HG02973 (cell line): ENCODE data around the gene PBX2.
A peak's percentile ranks its signal among the peaks of the same experiment; 100 is the strongest.
"Not testable (repeated sequence)": the region's sequence is repeated elsewhere in the genome, so short reads cannot be mapped to it uniquely, and the experiment has no call there.

ENCODE experiments used
- ATAC-seq: cut with Tn5 transposase; IDR thresholded peaks from one replicate; pipeline ENCODE4 v1.9.1; 2021; ENCODE audit warnings: moderate library complexity; ENCODE audit not compliant: unreplicated experiment

The PBX2 gene

GRCh38 chr6:32203426-32204267 is 13.6 kb upstream of the PBX2 start:
- ATAC-seq, result no peak

DNA sequence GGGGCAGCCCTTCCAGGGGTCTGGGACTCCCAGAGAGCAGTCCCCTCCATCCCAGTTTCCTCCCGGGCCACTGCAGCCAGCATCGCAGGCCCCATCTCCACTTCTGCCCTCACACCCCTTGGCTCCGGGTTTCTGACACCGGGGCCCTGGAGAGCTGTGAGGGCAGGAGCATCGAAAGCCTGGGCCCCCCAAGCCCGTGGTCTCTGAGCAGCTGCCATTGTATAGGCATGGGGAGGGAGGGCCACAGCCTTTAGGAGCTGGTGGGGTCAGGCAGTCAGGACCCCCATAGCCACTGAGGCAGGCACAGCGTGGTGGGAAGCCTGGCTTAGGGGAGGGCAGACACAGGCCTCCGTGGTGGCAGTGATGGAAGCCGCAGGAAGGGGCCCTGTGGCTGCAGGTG is 12.2 kb upstream of the PBX2 start:
- ATAC-seq, result no peak

DNA sequence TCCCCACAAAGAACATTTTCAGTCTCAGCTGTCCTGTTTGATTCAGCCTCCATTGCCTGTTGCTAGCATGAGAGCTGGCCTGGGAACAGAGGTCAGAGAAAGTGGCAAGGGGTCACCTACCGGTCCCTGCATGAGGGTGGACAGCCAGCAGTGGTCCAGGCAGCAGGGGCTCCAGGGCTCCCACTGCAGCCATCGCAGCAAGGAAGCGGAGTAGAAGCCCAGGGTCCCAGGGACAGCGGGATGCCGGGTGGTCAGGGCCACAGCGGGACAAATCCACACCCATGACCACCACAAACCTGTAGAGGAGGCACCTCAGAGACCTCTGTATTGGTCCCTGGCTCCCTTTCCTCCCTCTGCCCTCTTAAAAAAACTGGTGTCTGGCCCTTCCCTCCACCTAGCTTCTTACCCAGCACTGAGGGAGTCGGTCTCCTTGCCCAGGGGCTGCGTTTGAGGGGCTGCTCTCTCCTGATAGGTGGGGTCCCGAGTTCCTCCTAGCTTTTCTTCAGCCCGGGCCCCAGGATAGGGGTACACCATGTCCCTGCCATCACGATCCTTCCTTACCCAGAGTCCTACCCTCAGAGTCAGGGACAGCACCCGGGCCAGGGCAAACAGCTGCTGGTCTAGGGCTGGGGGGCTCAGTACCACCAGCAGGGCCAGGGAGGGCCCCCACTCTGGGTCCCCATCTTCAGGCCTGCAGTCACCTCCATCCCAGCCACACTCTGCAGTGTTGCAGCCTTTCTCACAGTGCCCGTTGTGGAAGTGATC is 10.9 kb upstream of the PBX2 start:
- ATAC-seq, result no peak

DNA sequence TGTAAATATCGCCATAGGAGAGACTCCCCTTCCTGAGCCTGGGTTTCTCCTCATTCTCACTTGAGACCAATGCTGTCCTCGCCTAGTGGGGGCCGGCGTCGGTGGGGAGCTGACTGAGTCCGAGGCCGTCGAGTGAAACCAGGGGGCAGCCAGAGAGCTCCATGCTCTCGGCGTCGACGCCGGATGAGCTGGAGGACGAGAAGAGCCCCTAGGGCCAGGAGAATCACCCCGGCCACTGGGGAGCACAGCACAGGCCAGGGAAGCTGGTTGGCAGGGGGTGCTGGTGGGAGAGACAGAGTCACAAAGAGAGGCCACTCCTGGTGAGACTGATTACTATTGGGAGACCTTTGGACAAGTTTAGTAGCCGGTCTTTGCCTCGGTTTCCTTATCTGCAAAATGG is 8.9 kb upstream of the PBX2 start:
- ATAC-seq, result no peak

- no peak for ATAC-seq
Measured at GRCh38 chr6:32198345-32198696, 8.3 kb upstream of the PBX2 start.

GRCh38 chr6:32196682-32197616 is 6.9 kb upstream of the PBX2 start:
- ATAC-seq, result no peak

DNA sequence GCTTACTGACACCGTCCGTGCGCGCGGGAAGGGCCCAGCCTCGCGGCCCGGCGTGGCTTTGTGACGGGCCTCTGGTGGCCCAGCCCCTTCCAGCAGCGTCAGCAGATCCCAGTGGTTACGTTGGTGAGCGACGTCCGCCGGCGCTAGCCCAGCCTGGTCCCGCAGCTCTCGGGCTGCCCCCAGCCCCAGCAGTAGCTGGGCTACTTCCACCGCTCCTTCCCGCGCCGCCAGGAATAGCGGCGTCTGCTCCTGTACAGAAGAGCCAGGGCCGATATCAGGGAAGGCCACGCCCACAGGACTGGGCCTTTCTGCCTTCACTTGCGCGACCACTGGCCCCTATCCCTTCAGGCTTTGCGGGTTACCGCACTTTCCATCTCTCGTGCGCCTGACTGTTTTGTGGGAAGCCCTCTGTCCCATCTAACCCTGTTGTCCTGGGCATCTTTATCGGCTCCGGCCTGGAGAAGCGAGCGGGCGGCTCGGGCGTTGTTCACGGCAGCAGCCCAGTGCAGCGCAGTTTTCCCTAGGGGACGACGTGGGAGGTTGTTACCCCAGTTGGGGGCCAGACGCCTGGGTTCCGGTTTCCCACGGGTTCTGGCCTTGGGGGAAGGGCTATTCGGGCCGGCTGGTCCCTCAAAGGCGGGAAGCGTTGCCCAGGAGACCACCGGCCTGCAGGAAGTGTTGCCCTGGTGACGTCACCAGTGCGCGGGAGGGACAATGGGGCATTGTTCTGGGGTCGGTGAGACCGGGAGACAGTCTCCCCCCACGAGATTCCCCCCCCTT is 6.1 kb upstream of the PBX2 start:
- peak; percentile 68 for ATAC-seq

DNA sequence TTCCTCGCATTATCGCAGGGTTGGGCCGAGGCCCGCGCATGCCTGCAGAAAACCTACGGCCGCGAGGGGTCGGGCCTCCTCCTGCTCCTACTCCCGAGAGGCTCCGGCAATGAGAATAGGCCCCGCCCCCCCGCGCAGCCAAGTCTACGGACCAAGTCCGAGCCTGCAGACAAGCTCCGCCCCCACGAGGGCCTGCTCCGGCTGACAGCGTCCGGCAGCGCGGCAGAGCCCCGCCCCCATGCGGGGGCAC is 5.6 kb upstream of the PBX2 start:
- peak; percentile 66 for ATAC-seq

- ATAC-seq, result no peak
Measured at GRCh38 chr6:32194825-32195651, 5.0 kb upstream of the PBX2 start.

- ATAC-seq, result no peak
Measured at GRCh38 chr6:32194388-32194787, 4.4 kb upstream of the PBX2 start.

DNA sequence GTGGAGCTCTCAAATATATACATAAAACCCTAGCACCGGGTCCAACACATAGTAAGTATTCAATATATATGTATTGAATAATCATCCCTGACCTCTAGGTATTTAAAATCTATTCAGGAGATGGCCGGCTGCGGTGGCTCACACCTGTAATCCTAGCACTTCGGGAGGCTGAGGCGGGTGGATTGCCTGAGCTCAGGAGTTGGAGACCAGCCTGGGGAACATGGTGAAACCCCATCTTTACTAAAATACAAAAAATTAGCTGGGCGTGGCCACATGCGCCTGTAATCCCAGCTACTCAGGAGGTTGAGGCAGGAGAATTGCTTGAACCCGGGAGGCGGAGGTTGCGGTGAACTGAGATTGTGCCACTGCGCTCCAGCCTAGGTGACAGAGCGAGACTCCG is 3.1 kb upstream of the PBX2 start:
- ATAC-seq, result not testable (repeated sequence)

DNA sequence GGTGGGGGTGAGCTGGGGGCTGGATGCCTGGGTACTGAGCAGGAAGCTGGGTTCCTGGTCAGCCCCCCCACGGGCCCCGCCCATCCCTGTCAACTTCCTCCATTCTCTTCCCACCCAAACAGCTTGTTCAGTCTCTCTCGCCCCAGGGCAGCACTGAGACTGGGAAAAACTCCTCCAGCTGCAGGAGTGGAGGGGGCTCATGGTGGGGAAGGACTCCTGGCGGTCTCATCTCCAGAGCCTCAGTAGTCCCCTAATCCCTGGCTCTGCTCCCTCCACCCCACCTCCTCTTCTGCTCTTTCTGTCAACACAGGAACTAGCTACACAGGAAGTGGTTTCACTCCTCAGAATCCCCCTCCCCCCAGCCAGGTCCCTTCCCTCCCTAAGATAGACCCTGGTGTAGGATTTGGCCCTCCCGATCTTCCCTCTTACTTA is 2.6 kb upstream of the PBX2 start, which contains the start of gene GPSM3:
Gene GPSM3 (minus strand): TSS at position 36 of the 432 bp plus-strand sequence. CDS start 130 bp downstream, outside the sequence.
- ATAC-seq, result no peak

DNA sequence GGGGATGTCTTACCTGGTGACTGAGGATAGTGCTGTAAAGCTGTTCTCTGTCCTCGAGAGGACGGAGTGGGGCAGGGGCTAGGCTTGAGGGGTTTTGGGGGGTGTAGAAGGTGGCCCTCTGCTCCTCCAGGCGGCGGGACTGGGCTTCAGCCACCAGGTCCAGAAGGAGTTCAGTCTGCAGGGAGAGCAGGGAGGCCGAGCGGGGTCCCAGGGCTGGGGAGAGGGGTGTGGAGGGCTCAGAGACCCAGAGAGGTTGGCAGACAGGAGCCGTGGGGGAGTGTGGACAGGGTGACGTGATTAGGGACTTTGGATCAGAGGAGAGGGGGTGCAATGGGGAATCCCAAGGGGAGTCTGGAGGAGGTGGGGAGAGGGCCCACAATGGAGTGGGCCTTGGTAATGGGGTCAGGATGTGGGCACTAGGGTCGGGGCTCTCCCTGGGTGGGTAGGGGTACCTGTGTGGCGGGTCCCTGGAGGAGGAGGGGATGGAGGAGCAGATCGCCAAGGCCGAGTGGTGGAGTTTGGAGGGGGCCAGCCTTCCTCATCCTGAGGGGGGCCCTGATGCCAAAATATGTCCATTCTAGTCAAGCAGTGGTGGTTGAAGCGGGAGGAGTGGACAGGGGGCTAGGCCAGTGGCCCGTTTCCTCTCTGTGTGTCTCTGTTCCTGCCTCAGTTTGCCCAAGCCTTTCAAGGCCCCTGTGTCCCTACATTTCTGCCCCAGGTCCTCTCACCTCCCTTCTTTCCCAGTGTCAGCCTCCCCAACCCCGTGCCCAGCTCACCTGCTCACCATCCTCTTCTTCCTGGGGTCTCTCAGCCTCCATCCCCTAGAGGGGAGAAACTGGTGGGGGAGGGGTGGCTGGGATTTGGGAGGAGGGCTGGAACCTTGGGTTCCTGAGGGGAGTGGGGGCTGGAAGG is 1.9 kb upstream of the PBX2 start:
- ATAC-seq, result no peak

- no peak for ATAC-seq
Measured at GRCh38 chr6:32190911-32191677, 1.1 kb upstream of the PBX2 start.

DNA sequence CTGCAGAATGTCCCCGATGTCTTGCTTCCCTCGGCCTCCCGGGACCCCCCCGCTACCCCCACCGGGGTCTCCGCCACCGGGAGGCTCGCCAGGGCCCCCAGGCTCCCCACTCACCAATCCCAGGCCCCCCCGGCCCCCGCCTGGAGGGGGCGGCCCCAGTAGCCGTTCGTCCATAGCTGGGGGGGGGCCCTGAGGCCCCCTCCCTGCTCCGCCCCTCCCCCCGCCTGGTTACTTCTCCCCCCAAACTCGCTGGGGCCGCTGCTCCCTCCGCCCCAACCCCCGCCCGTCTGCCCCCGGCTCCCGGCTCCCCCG is 304 bp downstream of the PBX2 start:
- no peak for ATAC-seq

GRCh38 chr6:32189069-32189741 is 797 bp downstream of the PBX2 start:
- no peak for ATAC-seq

- no peak for ATAC-seq
Measured at GRCh38 chr6:32188381-32189068, 1.5 kb downstream of the PBX2 start.
